Keratinocyte (primary cell): ENCODE data around the gene TRAF7. TPM values are rescaled to one million over a fixed set of nuclear protein-coding genes. Genes with fewer than 3 reads are reported as not detected.
"Not testable (repeated sequence)": the region's sequence is repeated elsewhere in the genome, so short reads cannot be mapped to it uniquely, and the experiment has no call there.

ENCODE experiments used
- DNase-seq: peaks from one replicate; pipeline ENCODE4 v3.0.0-alpha.2; 2011; ENCODE audit warnings: low read depth, missing footprints, low spot score
- FAIRE-seq: peaks from 2 replicates; lab custom pipeline; 2011; peaks lifted over from hg19 to GRCh38; lab: Jason Lieb, UNC
- H2AFZ ChIP-seq: 2 replicates; pipeline ENCODE4 v1.6.0; 2012; ENCODE audit warnings: low read length, control low read depth, inconsistent platforms; ENCODE audit not compliant: control insufficient read depth
- H3K27ac ChIP-seq: 2 replicates; pipeline ENCODE4 v1.5.1; 2011; ENCODE audit warnings: low read length; ENCODE audit not compliant: control insufficient read depth, insufficient read depth
- H3K27me3 ChIP-seq: 3 replicates; pipeline ENCODE4 v1.6.0; 2011; ENCODE audit warnings: low read length; ENCODE audit not compliant: control insufficient read depth, insufficient read depth; ENCODE audit errors: extremely low read depth
- H3K36me3 ChIP-seq, 2 experiments: 2 replicates in 1 of 2; 3 replicates in 1 of 2; pipeline ENCODE4 v1.5.1; 2011; ENCODE audit warnings: low read length in 2 of 2, mild to moderate bottlenecking in 1 of 2; ENCODE audit not compliant: control insufficient read depth in 2 of 2, insufficient read depth in 2 of 2; ENCODE audit errors: extremely low read depth in 1 of 2
- H3K4me1 ChIP-seq: 3 replicates; pipeline ENCODE4 v1.5.1; 2011; ENCODE audit warnings: low read length; ENCODE audit not compliant: control insufficient read depth, insufficient read depth; ENCODE audit errors: extremely low read depth
- H3K4me2 ChIP-seq: 3 replicates; pipeline ENCODE4 v1.6.0; 2011; ENCODE audit warnings: low read depth, low read length; ENCODE audit not compliant: control insufficient read depth, insufficient read depth; ENCODE audit errors: extremely low read depth
- H3K4me3 ChIP-seq, 3 experiments: fragments of 200-600 bp in 1 of 3; sonication (generic) in 1 of 3; 2 replicates in 2 of 3; 3 replicates in 1 of 3; pipeline ENCODE4 v1.5.1; 2011 to 2016; ENCODE audit warnings: low read length in 3 of 3, mild to moderate bottlenecking in 3 of 3, control low read depth in 2 of 3, inconsistent platforms in 1 of 3, low read depth in 1 of 3, mixed read lengths in 1 of 3, mixed run types in 1 of 3, moderate library complexity in 1 of 3; ENCODE audit not compliant: control insufficient read depth in 2 of 3, insufficient read depth in 2 of 3; ENCODE audit errors: extremely low read depth in 1 of 3
- H3K79me2 ChIP-seq: 2 replicates; pipeline ENCODE4 v1.6.0; 2012; ENCODE audit warnings: low read length; ENCODE audit not compliant: control insufficient read depth, insufficient read depth
- H3K9ac ChIP-seq: 3 replicates; pipeline ENCODE4 v1.6.0; 2011; ENCODE audit warnings: low read length; ENCODE audit not compliant: control insufficient read depth, insufficient read depth; ENCODE audit errors: extremely low read depth
- H3K9me1 ChIP-seq: 3 replicates; pipeline ENCODE4 v1.6.0; 2011; ENCODE audit warnings: low read length; ENCODE audit not compliant: control insufficient read depth, insufficient read depth; ENCODE audit errors: extremely low read depth
- H3K9me3 ChIP-seq: 2 replicates; pipeline ENCODE4 v1.5.1; 2012; ENCODE audit warnings: low read depth, low read length; ENCODE audit not compliant: control insufficient read depth
- H4K20me1 ChIP-seq: 3 replicates; pipeline ENCODE4 v1.6.0; 2011; ENCODE audit warnings: low read length; ENCODE audit not compliant: control insufficient read depth, insufficient read depth; ENCODE audit errors: extremely low read depth
- dilution Hi-C: fragments of 300-500 bp; cut with MboI; formaldehyde crosslinking; loops from one replicate; pipeline ENCODE4 v1.7.0; 2020; ENCODE audit warnings: low sequenced_read_pairs; ENCODE audit not compliant: extremely low pct_ligation_motif_present
- polyA plus RNA-seq, 5 experiments: library from polyadenylated mRNA; depleted of rRNA in 3 of 5; stranded (reverse) in 3 of 5; stranded (forward) in 1 of 5; unstranded in 1 of 5; fragments of >200 nt; gene quantifications; 1 replicate in 1 of 5; 2 replicates in 3 of 5; 3 replicates in 1 of 5; pipeline versions ENCODE4 v1.2.1 to v1.2.3, GENCODE V29; 2011 to 2012; ENCODE audit warnings: missing spikeins in 2 of 5, low read depth in 1 of 5, low replicate concordance in 1 of 5

The TRAF7 gene
- polyA plus RNA-seq, 1 donor (not counting 4 experiments of a cell fraction or from before 2014, with no cell fraction given): 38.4 TPM

- Histone ChIP-seq H3K27ac (peak overlapping the region; percentile 40), H3K79me2 (peaks cover 26% of the 10 kb centered on the region), H3K4me1 (peaks cover 45% of the 10 kb centered on the region), H3K4me2 (peak overlapping the region; percentile 16), H3K9ac (peak overlapping the region; percentile 9)
- H3K27me3 ChIP-seq, DNase-seq, H2AFZ ChIP-seq, H4K20me1 ChIP-seq, H3K9me1 ChIP-seq, H3K9me3 ChIP-seq, H3K4me3 ChIP-seq, H3K36me3 ChIP-seq, dilution Hi-C loops: not testable (repeated sequence)
- peak; percentile 48 for FAIRE-seq
Observed at GRCh38 chr16:2127630-2128280, 27.8 kb upstream of the TRAF7 start.

GRCh38 chr16:2129251-2129650 is 26.3 kb upstream of the TRAF7 start:
- H3K9me1 ChIP-seq, FAIRE-seq, H4K20me1 ChIP-seq, H3K4me3 ChIP-seq, H3K27ac ChIP-seq, DNase-seq, H3K9ac ChIP-seq, H2AFZ ChIP-seq, H3K36me3 ChIP-seq, dilution Hi-C loops, H3K27me3 ChIP-seq, H3K9me3 ChIP-seq: not testable (repeated sequence)
- Histone ChIP-seq H3K79me2 (peaks cover 28% of the 10 kb centered on the region), H3K4me2 (peak overlapping the region; percentile 56), H3K4me1 (peaks cover 38% of the 10 kb centered on the region)

- dilution Hi-C loops, H3K36me3 ChIP-seq, H3K9me1 ChIP-seq, H3K9ac ChIP-seq, H3K4me3 ChIP-seq, H2AFZ ChIP-seq, H3K27me3 ChIP-seq, H3K9me3 ChIP-seq, H4K20me1 ChIP-seq, DNase-seq: not testable (repeated sequence)
- H3K4me2 ChIP-seq: peak overlapping the region; percentile 51
- peaks cover 28% of the 10 kb centered on the region for H3K79me2 ChIP-seq
- H3K4me1 ChIP-seq: peaks cover 31% of the 10 kb centered on the region
- FAIRE-seq: peak; percentile 53
- peak overlapping the region; percentile 26 for H3K27ac ChIP-seq
Observed at GRCh38 chr16:2129890-2130447, 25.6 kb upstream of the TRAF7 start.

- peaks cover 12% of the 10 kb centered on the region for H3K79me2 ChIP-seq
- H3K9me1 ChIP-seq, H2AFZ ChIP-seq, H3K4me1 ChIP-seq, H4K20me1 ChIP-seq, H3K9me3 ChIP-seq, H3K27ac ChIP-seq, H3K27me3 ChIP-seq, DNase-seq, H3K9ac ChIP-seq, dilution Hi-C loops, H3K36me3 ChIP-seq, FAIRE-seq: not testable (repeated sequence)
- peak overlapping the region in 1 of 3 experiments; percentile 8 for H3K4me3 ChIP-seq
- peak overlapping the region; percentile 16 for H3K4me2 ChIP-seq
Observed at GRCh38 chr16:2133797-2134196, 21.8 kb upstream of the TRAF7 start.

GRCh38 chr16:2135071-2135470 is 20.5 kb upstream of the TRAF7 start:
- not testable (repeated sequence) for H3K4me2 ChIP-seq, H3K4me1 ChIP-seq

More at GRCh38 chr16:2135071-2135470, 20.5 kb upstream of the TRAF7 start:
- FAIRE-seq, H3K9me1 ChIP-seq, H3K27ac ChIP-seq, DNase-seq, dilution Hi-C loops, H3K27me3 ChIP-seq, H3K36me3 ChIP-seq, H4K20me1 ChIP-seq, H3K9me3 ChIP-seq, H2AFZ ChIP-seq: not testable (repeated sequence)
- peaks cover 12% of the 10 kb centered on the region for H3K79me2 ChIP-seq
- H3K4me3 ChIP-seq: peak overlapping the region; percentile 48 to 51 (median 49)
- H3K9ac ChIP-seq: peak overlapping the region; percentile 15
